KMS-11 (cell line): ENCODE measurements around the gene CCSER2.

Experiments used
- H2AFZ ChIP-seq: fragments of 200-600 bp; sonication (generic); 2 replicates; pipeline ENCODE4 v1.6.1; 2016; ENCODE audit warnings: antibody characterized with exemption, mixed run types, low read depth
- H3K27ac ChIP-seq: fragments of 200-600 bp; sonication (generic); 2 replicates; pipeline ENCODE4 v1.6.1; 2016; ENCODE audit warnings: mild to moderate bottlenecking, mixed run types
- H3K27me3 ChIP-seq: fragments of 200-600 bp; sonication (generic); 2 replicates; pipeline ENCODE4 v1.6.1; 2017; ENCODE audit warnings: mild to moderate bottlenecking, low read depth, mixed run types, moderate library complexity; ENCODE audit not compliant: insufficient read depth
- H3K36me3 ChIP-seq: fragments of 200-600 bp; sonication (generic); 2 replicates; pipeline ENCODE4 v1.6.1; 2017; ENCODE audit warnings: mild to moderate bottlenecking, mixed run types; ENCODE audit not compliant: insufficient read depth
- H3K4me1 ChIP-seq: fragments of 200-600 bp; sonication (generic); 2 replicates; pipeline ENCODE4 v1.6.1; 2016; ENCODE audit warnings: mild to moderate bottlenecking, low read depth, mixed run types; ENCODE audit not compliant: poor library complexity, severe bottlenecking
- H3K4me2 ChIP-seq: fragments of 200-600 bp; sonication (generic); 2 replicates; pipeline ENCODE4 v1.7.0; 2016; ENCODE audit warnings: mild to moderate bottlenecking, mixed run types
- H3K4me3 ChIP-seq: fragments of 200-600 bp; sonication (generic); IDR thresholded peaks from 2 replicates; pipeline ENCODE4 v1.6.1; 2017; ENCODE audit warnings: low read depth, low read length, mixed read lengths; ENCODE audit not compliant: insufficient read depth
- H3K79me2 ChIP-seq: fragments of 200-600 bp; sonication (generic); 2 replicates; pipeline ENCODE4 v1.6.1; 2016; ENCODE audit warnings: low read depth, mixed run types; ENCODE audit not compliant: insufficient read depth
- H3K9ac ChIP-seq: fragments of 200-600 bp; sonication (generic); 2 replicates; pipeline ENCODE4 v1.6.1; 2016; ENCODE audit warnings: mild to moderate bottlenecking, mixed run types
- H4K20me1 ChIP-seq: fragments of 200-600 bp; sonication (generic); 2 replicates; pipeline ENCODE4 v1.6.1; 2016; ENCODE audit warnings: mild to moderate bottlenecking, mixed run types; ENCODE audit not compliant: insufficient read depth
- CTCF ChIP-seq: fragments of 200-600 bp; sonication (generic); conservative IDR thresholded peaks from 2 replicates; pipeline ENCODE4 v1.6.1; 2017; ENCODE audit warnings: low read depth, mild to moderate bottlenecking, antibody characterized with exemption, low read length, moderate library complexity, mixed read lengths

CCSER2 gene

GRCh38 chr10:84416245-84416555 lies 87.8 kb downstream of the CCSER2 start:
- Histone ChIP-seq H3K36me3 (no peaks in the 10 kb centered on the region), H4K20me1 (no peaks in the 10 kb centered on the region), H3K27me3 (no peaks in the 10 kb centered on the region), H3K4me1 (no peaks in the 10 kb centered on the region), H3K9ac (no peak overlapping the region), H2AFZ (no peak overlapping the region), H3K79me2 (peaks cover 11% of the 10 kb centered on the region; the same call in 1 of the 2 replicates), H3K4me3 (no peak overlapping the region), H3K4me2 (no peak overlapping the region), H3K27ac (no peak overlapping the region)
- TF ChIP-seq CTCF, result no peak

GRCh38 chr10:84423719-84424118 lies 95.3 kb downstream of the CCSER2 start:
- no peak overlapping the region for H3K27ac ChIP-seq
- H3K79me2 ChIP-seq, result no peaks in the 10 kb centered on the region
- no peak overlapping the region for H3K9ac ChIP-seq
- peaks cover 12% of the 10 kb centered on the region for H3K4me1 ChIP-seq
- TF ChIP-seq CTCF, result no peak
- no peaks in the 10 kb centered on the region for H3K27me3 ChIP-seq
- H3K4me3 ChIP-seq, result no peak overlapping the region
- H4K20me1 ChIP-seq, result no peaks in the 10 kb centered on the region
- H3K4me2 ChIP-seq, result no peak overlapping the region
- H3K36me3 ChIP-seq, result no peaks in the 10 kb centered on the region
- no peak overlapping the region for H2AFZ ChIP-seq

GRCh38 chr10:84424731-84425167 lies 96.4 kb downstream of the CCSER2 start:
- peaks cover 14% of the 10 kb centered on the region for H3K4me1 ChIP-seq
- H3K36me3 ChIP-seq, result no peaks in the 10 kb centered on the region
- H3K9ac ChIP-seq, result no peak overlapping the region
- no peaks in the 10 kb centered on the region for H4K20me1 ChIP-seq
- 0 out of 2 replicates have a peak overlapping the region, but pooled peaks have one; percentile 10 for H3K4me2 ChIP-seq
- H3K27ac ChIP-seq, result no peak overlapping the region; the same call in 1 of the 2 replicates
- no peaks in the 10 kb centered on the region for H3K79me2 ChIP-seq
- H3K4me3 ChIP-seq, result no peak overlapping the region
- no peak for TF ChIP-seq CTCF
- H3K27me3 ChIP-seq, result no peaks in the 10 kb centered on the region
- no peak overlapping the region for H2AFZ ChIP-seq

DNA sequence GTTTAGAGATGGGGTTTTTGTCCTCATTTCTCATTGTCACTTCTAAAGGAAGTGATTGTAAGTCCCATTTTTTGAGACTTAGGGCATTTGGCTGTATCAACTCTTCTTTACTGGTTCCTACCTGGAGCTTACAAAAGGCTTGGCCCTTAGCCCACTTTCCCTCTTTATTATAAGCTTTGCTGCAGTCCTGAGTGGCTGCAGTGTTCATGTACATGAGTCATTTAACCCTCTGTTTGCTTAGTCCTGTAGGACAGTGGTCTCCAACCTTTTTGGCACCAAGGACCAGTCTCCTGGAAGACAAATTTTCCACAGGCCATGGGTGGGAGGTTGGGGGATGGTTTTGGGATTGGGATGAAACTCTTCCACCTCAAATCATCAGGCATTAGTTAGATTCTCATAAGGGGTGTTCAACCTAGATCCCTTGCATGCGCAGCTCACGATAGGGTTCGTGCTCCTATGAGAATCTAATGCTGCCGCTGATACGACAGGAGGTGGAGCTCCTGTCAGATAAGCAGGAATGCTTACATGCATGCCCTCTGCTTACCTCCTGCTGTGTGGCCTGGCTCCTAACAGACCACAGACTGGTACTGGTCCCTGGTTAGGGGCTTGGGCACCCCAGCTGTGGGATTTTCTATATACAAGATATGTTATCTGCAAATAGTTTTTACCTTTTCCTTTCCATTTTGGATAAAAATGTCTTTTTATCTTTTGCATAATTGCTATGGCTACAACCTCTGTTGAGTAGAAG lies 99.7 kb downstream of the CCSER2 start:
- Histone ChIP-seq H3K36me3 (no peaks in the 10 kb centered on the region), H3K27ac (no peak overlapping the region), H3K4me1 (peaks cover 17% of the 10 kb centered on the region), H3K9ac (no peak overlapping the region), H2AFZ (no peak overlapping the region), H3K27me3 (no peaks in the 10 kb centered on the region), H4K20me1 (no peaks in the 10 kb centered on the region), H3K4me2 (no peak overlapping the region), H3K79me2 (no peaks in the 10 kb centered on the region), H3K4me3 (no peak overlapping the region)
- TF ChIP-seq CTCF, result no peak
